GM23338 (cell line): ENCODE data around the gene CHN2. TPM values are rescaled to one million over a fixed set of nuclear protein-coding genes. Genes with fewer than 3 reads are reported as not detected.

Experiments used
- ATAC-seq: fragments of 200-7000 bp; cut with Tn5 transposase; 3 replicates; pipeline ENCODE4 v1.9.1; 2020
- DNase-seq: peaks from one replicate; pipeline ENCODE4 v3.0.0-alpha.2; 2015; ENCODE audit warnings: low spot score
- H2AFZ ChIP-seq: fragments of 200-600 bp; sonication (generic); 2 replicates; pipeline ENCODE4 v1.8.0; 2016; ENCODE audit warnings: antibody characterized with exemption, mild to moderate bottlenecking, moderate library complexity
- H3F3A ChIP-seq: fragments of 200-600 bp; sonication (generic); replicated peaks from 2 replicates; pipeline ENCODE4 v1.8.0; 2017; ENCODE audit warnings: antibody characterized with exemption, mixed run types, low read depth
- H3K27ac ChIP-seq: fragments of 200-600 bp; sonication (generic); 2 replicates; pipeline ENCODE4 v1.6.1; 2016; ENCODE audit warnings: low read depth
- H3K27me3 ChIP-seq: fragments of 200-600 bp; sonication (generic); 2 replicates; pipeline ENCODE4 v1.8.0; 2016; ENCODE audit warnings: mild to moderate bottlenecking, mixed run types, moderate library complexity; ENCODE audit not compliant: insufficient read depth
- H3K36me3 ChIP-seq: fragments of 200-600 bp; sonication (generic); 2 replicates; pipeline ENCODE4 v1.8.0; 2016; ENCODE audit warnings: mild to moderate bottlenecking; ENCODE audit not compliant: insufficient read depth
- H3K4me1 ChIP-seq: fragments of 200-600 bp; sonication (generic); 2 replicates; pipeline ENCODE4 v1.8.0; 2016; ENCODE audit warnings: mild to moderate bottlenecking, moderate library complexity; ENCODE audit not compliant: insufficient read depth
- H3K4me2 ChIP-seq: fragments of 200-600 bp; sonication (generic); 2 replicates; pipeline ENCODE4 v1.7.1; 2017; ENCODE audit warnings: mixed run types
- H3K4me3 ChIP-seq: fragments of 200-600 bp; sonication (generic); 2 replicates; pipeline ENCODE4 v1.6.1; 2016; ENCODE audit warnings: mixed run types
- H3K79me2 ChIP-seq: fragments of 200-600 bp; sonication (generic); replicated peaks from 2 replicates; pipeline ENCODE4 v1.8.0; 2017; ENCODE audit warnings: mild to moderate bottlenecking; ENCODE audit not compliant: insufficient read depth
- H3K9me2 ChIP-seq: fragments of 200-600 bp; sonication (generic); 2 replicates; pipeline ENCODE4 v1.8.0; 2017; ENCODE audit not compliant: insufficient read depth
- H4K20me1 ChIP-seq: fragments of 200-600 bp; sonication (generic); replicated peaks from 2 replicates; pipeline ENCODE4 v1.8.0; 2017; ENCODE audit warnings: mild to moderate bottlenecking; ENCODE audit not compliant: insufficient read depth
- H3K27ac Mint-ChIP-seq: 2 replicates; pipeline ENCODE4 v1.8.0; 2020; ENCODE audit warnings: inconsistent platforms, mild to moderate bottlenecking, moderate library complexity, mixed read lengths
- H3K27me3 Mint-ChIP-seq: 3 replicates; pipeline ENCODE4 v1.8.0; 2022; ENCODE audit warnings: low read depth, mild to moderate bottlenecking, moderate library complexity, mixed read lengths, inconsistent platforms; ENCODE audit not compliant: insufficient read depth, poor library complexity
- H3K36me3 Mint-ChIP-seq: 3 replicates; pipeline ENCODE4 v1.8.0; 2021; ENCODE audit warnings: low read depth, mild to moderate bottlenecking, inconsistent platforms, moderate library complexity, mixed read lengths
- H3K4me1 Mint-ChIP-seq: 3 replicates; pipeline ENCODE4 v1.8.0; 2020; ENCODE audit warnings: mild to moderate bottlenecking, inconsistent platforms, mixed read lengths
- H3K4me3 Mint-ChIP-seq: 3 replicates; pipeline ENCODE4 v1.8.0; 2021; ENCODE audit warnings: moderate library complexity, mild to moderate bottlenecking, inconsistent platforms, mixed read lengths
- H3K9me3 Mint-ChIP-seq: 3 replicates; pipeline ENCODE4 v1.8.0; 2020; ENCODE audit warnings: moderate library complexity, mild to moderate bottlenecking, inconsistent platforms, mixed read lengths
- CREB1 ChIP-seq: fragments of 250-450 bp; sonication (Bioruptor Pico); IDR thresholded peaks from 2 replicates; pipeline ENCODE4 v1.5.0; 2020; ENCODE audit warnings: low read depth, mild to moderate bottlenecking, moderate library complexity
- CTCF ChIP-seq, 2 experiments: fragments of 200-600 bp in 1 of 2; sonication (generic) in 1 of 2; conservative IDR thresholded peaks; 2 replicates each; pipeline versions ENCODE4 v1.5.1 to v1.6.1; 2016 to 2017; ENCODE audit warnings: antibody characterized with exemption in 2 of 2, low read depth in 2 of 2, mild to moderate bottlenecking in 2 of 2, moderate library complexity in 1 of 2
- ETS1 ChIP-seq: IDR thresholded peaks from 2 replicates; pipeline ENCODE4 v1.6.1; 2016; ENCODE audit warnings: antibody characterized with exemption
- POLR2AphosphoS5 ChIP-seq: IDR thresholded peaks from 2 replicates; pipeline ENCODE4 v1.6.1; 2016; ENCODE audit warnings: antibody characterized with exemption, low read depth
- STAT1 ChIP-seq: IDR thresholded peaks from one replicate; pipeline ENCODE4 v1.6.1; 2016; ENCODE audit warnings: antibody characterized with exemption; ENCODE audit not compliant: unreplicated experiment
- ZNF462 ChIP-seq: fragments of 250-450 bp; sonication (Bioruptor Pico); IDR thresholded peaks from 2 replicates; pipeline ENCODE4 v1.5.0; 2020; ENCODE audit warnings: mild to moderate bottlenecking, moderate library complexity
- polyA plus RNA-seq: library from polyadenylated mRNA; unstranded; fragments of >200 nt; fragmentation: Nextera tagmentation; extraction: Ambion mirVana; gene quantifications from 2 replicates; pipeline ENCODE4 v1.2.1, GENCODE V29; 2016
- total RNA-seq: library from RNA; depleted of rRNA; stranded (reverse); fragments of >200 nt; shearing (Covaris generic); gene quantifications from 2 replicates; pipeline ENCODE4 v1.2.3, GENCODE V29; 2014

Gene CHN2
- total and polyA plus RNA-seq, 2 experiments from 2014 or later = 6.1 to 7.5 TPM

- no peak for ATAC-seq
- no peak for DNase-seq
- Mint-ChIP-seq H3K9me3 (no peaks in the 10 kb centered on the region; the same call in 2 of the 3 replicates), H3K27me3 (peaks cover 5% of the 10 kb centered on the region), H3K27ac (no peak overlapping the region), H3K36me3 (no peaks in the 10 kb centered on the region), H3K4me1 (peaks cover 23% of the 10 kb centered on the region), H3K4me3 (no peak overlapping the region)
- Histone ChIP-seq H3K4me1 (peaks cover 6% of the 10 kb centered on the region; the same call in 1 of the 2 replicates), H3K79me2 (no peaks in the 10 kb centered on the region), H4K20me1 (no peaks in the 10 kb centered on the region), H2AFZ (no peak overlapping the region), H3K4me3 (no peak overlapping the region), H3K4me2 (no peak overlapping the region), H3K27me3 (no peaks in the 10 kb centered on the region), H3K9me2 (peaks cover 6% of the 10 kb centered on the region; the same call in 1 of the 2 replicates), H3F3A (no peaks in the 10 kb centered on the region), H3K36me3 (no peaks in the 10 kb centered on the region), H3K27ac (no peak overlapping the region)
- TF ChIP-seq CREB1 (no peak), POLR2AphosphoS5 (no peak), ZNF462 (CRISPR knock-in tag) (no peak), ETS1 (no peak), STAT1 (no peak), CTCF (conservative IDR thresholded peaks at IDR 0.05; ENCODE audit: low read depth in 2 of 2) (no peak)
These were observed 177.9 kb downstream of the CHN2 start for GRCh38 chr7:29372351-29373090.
